Muscle layer of duodenum (tissue), 2 donors: Measurements from ENCODE around the gene ENDOU.

ENCODE experiments used
- H3K27ac ChIP-seq: one replicate; pipeline ENCODE4 v1.7.0; 2013; ENCODE audit warnings: mild to moderate bottlenecking, low read length
- H3K27me3 ChIP-seq: one replicate; pipeline ENCODE4 v1.7.0; 2013; ENCODE audit warnings: low read depth, mild to moderate bottlenecking, control low read depth, low read length
- H3K36me3 ChIP-seq, 2 donors: one replicate each; pipeline ENCODE4 v1.7.0; 2013; ENCODE audit warnings: low read length in 2 of 2, control low read depth in 1 of 2, mild to moderate bottlenecking in 1 of 2; ENCODE audit not compliant: insufficient read depth in 2 of 2, control insufficient read depth in 1 of 2
- H3K4me1 ChIP-seq, 2 donors: one replicate each; pipeline ENCODE4 v1.7.0; 2013; ENCODE audit warnings: low read length in 2 of 2, mild to moderate bottlenecking in 2 of 2, control low read depth in 1 of 2, moderate library complexity in 1 of 2; ENCODE audit not compliant: insufficient read depth in 2 of 2, control insufficient read depth in 1 of 2
- H3K4me3 ChIP-seq, 2 donors: one replicate each; pipeline ENCODE4 v1.7.0; 2013; ENCODE audit warnings: low read length in 2 of 2, low read depth in 1 of 2, mild to moderate bottlenecking in 1 of 2
- H3K9me3 ChIP-seq, 2 donors: one replicate each; pipeline ENCODE4 v1.7.0; 2013; ENCODE audit warnings: low read length in 2 of 2, control low read depth in 1 of 2, mild to moderate bottlenecking in 1 of 2; ENCODE audit not compliant: control insufficient read depth in 1 of 2
- donor health status: healthy.

The ENDOU gene

DNA sequence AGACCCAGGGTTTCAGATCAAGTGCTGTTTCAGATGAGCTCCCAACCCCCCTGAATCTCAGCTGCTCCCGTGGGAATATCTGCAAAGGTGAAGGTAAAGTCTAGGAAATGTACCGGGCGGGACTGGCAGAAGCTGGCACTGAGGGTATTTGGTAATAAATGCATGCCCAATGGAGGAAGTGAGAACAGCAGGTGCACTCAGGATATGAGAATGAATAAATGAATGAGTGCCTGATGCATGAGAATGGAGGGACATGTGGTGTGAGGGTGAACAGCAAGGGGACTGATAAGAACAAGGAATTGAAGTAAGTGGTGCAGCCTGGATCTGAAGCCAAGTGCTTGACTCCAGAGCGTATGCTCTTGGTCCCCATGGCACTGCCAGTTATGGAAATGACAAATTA, 21.8 kb upstream of the ENDOU start:
- H3K27ac ChIP-seq: no peak overlapping the region
- H3K4me1 ChIP-seq: no peaks in the 10 kb centered on the region
- H3K27me3 ChIP-seq: no peaks in the 10 kb centered on the region
- no peaks in the 10 kb centered on the region for H3K36me3 ChIP-seq
- H3K9me3 ChIP-seq: no peaks in the 10 kb centered on the region
- no peak overlapping the region for H3K4me3 ChIP-seq

DNA sequence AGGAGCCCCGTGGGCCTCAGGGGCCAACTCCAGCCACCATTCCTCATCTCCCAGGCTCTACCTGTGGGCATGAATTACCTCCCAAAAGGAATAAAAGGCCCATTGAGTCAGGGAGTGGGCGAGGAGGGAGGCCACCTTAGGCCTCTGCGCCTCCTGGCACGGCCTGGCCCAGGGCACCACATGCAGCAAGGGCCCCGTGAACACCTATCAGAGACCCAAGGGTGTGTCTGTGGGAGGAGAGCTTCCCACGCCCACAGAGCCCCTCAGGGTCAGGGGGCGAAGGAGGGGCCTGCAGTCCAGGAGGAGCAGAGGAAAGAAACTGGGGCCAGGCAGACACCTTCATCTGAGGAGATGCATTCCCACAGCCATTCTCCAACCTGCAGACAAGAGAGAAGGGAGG, 21.2 kb upstream of the ENDOU start:
- H3K4me3 ChIP-seq: no peak overlapping the region
- H3K4me1 ChIP-seq: peaks cover 0 to 5% of the 10 kb centered on the region in 2 donors
- H3K9me3 ChIP-seq: no peaks in the 10 kb centered on the region
- no peaks in the 10 kb centered on the region for H3K27me3 ChIP-seq
- H3K27ac ChIP-seq: no peak overlapping the region
- H3K36me3 ChIP-seq: no peaks in the 10 kb centered on the region

DNA sequence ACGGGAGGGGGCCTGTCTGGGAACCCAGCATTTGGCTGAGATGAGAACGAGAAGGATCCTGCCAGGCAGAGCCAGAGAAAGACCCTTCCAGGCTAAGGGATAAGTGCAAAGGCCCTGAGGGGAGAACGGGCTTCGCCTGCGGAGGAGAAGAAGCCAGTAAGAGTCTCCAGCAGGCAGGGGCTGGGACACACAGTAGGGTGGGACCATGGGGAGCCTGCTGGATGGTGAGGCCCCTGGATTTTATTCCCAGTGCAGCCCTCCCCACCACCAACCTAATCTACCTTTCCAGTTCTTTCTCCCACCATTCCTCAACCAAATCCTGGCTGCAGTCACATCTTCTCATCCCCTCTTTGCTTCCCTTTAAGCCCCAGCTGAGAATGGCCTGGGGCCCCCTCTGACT, 20.8 kb upstream of the ENDOU start:
- Histone ChIP-seq H3K36me3 (no peaks in the 10 kb centered on the region), H3K4me3 (no peak overlapping the region), H3K9me3 (no peaks in the 10 kb centered on the region), H3K27ac (no peak overlapping the region), H3K4me1 (peaks cover 0 to 9% of the 10 kb centered on the region in 2 donors), H3K27me3 (no peaks in the 10 kb centered on the region)

DNA sequence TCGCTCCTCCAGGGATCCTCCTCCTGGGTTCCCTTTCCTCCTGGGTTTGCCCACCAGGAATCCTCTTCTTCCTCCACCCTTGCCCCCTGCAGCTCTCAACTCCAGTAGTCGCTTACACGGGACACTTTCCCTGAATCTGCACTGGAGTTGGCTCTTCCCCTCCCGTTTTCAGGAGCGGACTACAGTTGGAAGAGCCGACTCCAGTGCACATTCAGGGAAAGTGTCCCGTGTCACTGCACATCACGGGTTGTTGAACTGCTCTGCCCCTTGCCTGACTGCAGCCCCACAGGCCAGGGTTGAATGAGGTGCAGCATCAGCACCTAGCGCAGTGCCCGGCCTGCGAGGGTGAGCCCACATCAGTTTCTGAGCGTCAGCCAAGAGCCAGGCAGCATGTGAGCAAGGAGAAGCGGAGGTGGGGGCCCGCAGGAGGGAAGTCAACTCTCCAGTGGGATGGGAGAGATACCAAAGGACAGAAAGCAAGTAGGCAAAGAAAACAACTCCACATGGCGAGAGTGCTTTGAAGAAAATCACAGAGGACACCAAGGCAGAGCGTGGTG, 20.3 kb upstream of the ENDOU start:
- H3K27ac ChIP-seq: no peak overlapping the region

DNA sequence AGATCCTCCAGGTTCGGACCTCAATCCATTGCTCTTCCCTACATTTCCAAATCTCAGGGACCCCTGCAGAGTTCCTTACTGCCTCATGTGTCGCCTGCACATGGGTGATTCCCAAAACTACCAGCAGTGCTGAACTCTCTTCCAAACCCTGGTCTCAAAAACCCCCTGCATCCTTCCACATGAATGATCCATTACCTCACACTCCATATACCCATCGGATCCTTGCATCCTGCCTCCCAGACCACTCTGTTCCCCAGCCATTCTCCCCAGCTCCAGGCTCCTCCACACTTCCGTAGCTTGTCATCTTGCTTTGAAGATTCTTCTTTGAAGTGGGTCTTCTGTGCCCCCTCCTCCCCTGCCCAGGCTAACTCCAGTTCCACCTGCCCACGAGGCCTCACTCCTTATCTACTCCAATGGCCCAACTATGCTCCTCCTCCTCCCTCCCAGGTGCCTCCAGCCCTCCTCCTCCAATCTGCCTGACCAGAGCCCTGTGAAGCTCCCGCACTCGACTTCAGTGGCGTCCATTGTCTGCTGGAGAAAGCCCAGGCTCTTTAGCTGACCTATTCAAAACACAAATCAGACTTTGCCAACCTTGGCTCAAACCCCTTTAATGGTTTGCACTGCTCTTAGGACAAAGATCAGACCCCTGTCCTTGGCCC, 19.6 kb upstream of the ENDOU start:
- H3K36me3 ChIP-seq: no peaks in the 10 kb centered on the region
- no peak overlapping the region for H3K4me3 ChIP-seq
- peaks cover 0 to 17% of the 10 kb centered on the region in 2 donors for H3K4me1 ChIP-seq
- H3K27ac ChIP-seq: no peak overlapping the region
- no peaks in the 10 kb centered on the region for H3K9me3 ChIP-seq
- H3K27me3 ChIP-seq: no peaks in the 10 kb centered on the region

More for the DNA sequence above, 20.3 kb upstream of the ENDOU start:
- Histone ChIP-seq H3K9me3 (no peaks in the 10 kb centered on the region), H3K27me3 (no peaks in the 10 kb centered on the region), H3K36me3 (no peaks in the 10 kb centered on the region), H3K4me3 (no peak overlapping the region), H3K4me1 (peaks cover 0 to 13% of the 10 kb centered on the region in 2 donors)

DNA sequence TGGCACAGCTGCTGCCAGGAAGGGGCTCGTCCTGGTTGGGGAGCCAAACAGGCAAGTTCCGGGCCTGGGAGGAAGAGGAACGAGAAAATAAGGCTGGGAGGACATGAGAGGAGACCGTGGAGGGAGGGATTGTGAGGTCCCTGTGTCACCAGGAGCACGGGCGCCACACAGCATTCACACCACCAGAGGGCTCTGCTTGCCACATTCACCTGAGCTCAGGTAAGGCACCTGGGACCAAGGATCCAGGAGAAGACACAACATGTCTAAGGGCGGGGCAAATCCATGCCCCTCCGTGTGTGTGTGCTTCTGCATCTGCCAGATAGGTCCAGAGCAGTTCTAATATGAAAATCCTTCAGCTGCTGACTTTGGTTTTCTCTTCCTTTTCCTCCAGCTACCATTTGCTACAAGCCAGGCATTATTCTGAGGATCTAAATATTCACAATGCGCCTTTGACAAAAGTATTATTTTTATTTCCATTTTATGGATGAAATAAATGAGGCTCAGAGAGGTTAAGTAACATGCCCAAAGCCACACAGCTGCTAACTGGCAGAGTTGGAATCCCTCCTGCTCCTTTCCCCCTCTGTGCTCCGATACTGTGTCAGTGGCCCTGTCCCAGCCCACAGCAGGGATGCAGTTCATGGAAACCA, 18.8 kb upstream of the ENDOU start:
- no peak overlapping the region for H3K4me3 ChIP-seq
- no peak overlapping the region for H3K27ac ChIP-seq
- H3K9me3 ChIP-seq: no peaks in the 10 kb centered on the region
- no peaks in the 10 kb centered on the region for H3K27me3 ChIP-seq
- peaks cover 0 to 20% of the 10 kb centered on the region in 2 donors for H3K4me1 ChIP-seq
- no peaks in the 10 kb centered on the region for H3K36me3 ChIP-seq

DNA sequence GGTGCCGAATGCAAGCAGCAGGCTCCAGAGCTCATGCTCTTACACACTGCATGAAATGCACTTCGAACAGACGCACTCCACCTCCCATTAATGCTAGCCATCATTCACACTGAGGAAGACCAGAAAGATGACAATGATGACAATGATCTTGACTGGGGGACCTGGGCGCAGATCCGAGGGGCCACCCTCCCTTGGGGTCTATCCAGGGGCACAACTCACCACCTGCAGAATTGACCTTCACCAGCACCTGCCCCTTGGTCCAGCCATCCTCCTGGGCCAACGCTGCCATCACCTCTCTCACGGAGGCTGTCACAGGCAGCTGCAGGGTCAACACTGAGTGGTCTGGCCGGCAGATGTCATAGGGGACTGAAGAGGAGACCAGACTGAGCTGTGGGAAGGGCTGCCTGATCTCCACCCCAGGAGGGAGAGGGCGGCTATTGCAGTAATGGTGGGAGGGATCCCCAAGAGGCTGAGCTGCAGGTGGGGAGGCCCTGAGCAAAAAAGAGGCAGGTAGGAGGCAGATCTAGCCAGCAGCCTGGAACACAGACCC, 18.1 kb upstream of the ENDOU start:
- Histone ChIP-seq H3K4me1 (peaks cover 0 to 20% of the 10 kb centered on the region in 2 donors), H3K36me3 (no peaks in the 10 kb centered on the region), H3K9me3 (no peaks in the 10 kb centered on the region), H3K27ac (no peak overlapping the region), H3K4me3 (no peak overlapping the region), H3K27me3 (no peaks in the 10 kb centered on the region)

DNA sequence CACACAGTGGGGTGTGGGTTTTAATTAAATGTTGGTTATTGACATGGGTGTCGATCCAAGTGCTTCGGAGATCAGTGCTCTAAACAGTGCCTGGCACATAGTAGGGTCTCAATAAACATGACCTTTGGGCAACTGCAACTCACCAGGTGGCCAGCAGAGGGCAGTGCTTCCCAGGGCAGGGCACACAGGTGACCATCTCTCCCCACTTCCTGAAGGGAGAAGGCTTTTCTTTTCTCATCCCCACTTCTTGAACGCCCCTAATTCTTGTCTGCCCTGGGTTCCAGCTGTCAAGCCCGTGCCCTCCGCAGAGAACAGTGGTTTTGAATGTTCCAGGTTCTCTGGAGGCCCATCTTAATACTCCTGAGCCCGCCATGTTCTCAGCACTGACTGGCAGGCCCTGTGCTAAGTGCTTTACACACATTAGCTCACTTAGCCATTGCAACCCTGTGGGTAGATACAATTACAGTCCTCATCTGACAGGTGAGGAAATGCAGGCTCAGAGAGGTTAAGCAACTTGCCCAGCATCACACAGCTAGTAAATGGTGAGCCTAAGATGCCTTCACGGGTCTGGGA, 17.0 kb upstream of the ENDOU start:
- Histone ChIP-seq H3K4me1 (peaks cover 3 to 30% of the 10 kb centered on the region in 2 donors), H3K4me3 (no peak overlapping the region), H3K9me3 (no peaks in the 10 kb centered on the region), H3K27ac (no peak overlapping the region), H3K36me3 (no peaks in the 10 kb centered on the region), H3K27me3 (no peaks in the 10 kb centered on the region)

DNA sequence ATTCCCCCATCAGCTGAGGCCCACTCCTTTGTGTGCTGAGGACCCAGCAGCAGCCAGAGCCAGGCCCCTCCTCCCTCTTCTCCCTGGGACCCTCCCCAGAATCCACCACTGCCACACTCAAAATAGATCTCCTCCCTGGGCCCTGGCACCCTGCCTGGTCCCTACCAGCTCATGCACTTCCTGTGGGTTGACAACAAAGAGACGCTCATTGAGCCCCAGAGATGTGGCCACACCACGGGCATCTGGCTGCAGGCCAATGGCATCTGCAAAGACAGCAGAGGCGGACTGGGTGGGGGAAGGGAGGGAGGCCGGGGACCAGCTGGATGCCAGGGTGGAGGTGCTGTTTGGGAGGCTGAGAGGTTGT, 16.0 kb upstream of the ENDOU start:
- peaks cover 10 to 40% of the 10 kb centered on the region in 2 donors for H3K4me1 ChIP-seq
- H3K27ac ChIP-seq: no peak overlapping the region

DNA sequence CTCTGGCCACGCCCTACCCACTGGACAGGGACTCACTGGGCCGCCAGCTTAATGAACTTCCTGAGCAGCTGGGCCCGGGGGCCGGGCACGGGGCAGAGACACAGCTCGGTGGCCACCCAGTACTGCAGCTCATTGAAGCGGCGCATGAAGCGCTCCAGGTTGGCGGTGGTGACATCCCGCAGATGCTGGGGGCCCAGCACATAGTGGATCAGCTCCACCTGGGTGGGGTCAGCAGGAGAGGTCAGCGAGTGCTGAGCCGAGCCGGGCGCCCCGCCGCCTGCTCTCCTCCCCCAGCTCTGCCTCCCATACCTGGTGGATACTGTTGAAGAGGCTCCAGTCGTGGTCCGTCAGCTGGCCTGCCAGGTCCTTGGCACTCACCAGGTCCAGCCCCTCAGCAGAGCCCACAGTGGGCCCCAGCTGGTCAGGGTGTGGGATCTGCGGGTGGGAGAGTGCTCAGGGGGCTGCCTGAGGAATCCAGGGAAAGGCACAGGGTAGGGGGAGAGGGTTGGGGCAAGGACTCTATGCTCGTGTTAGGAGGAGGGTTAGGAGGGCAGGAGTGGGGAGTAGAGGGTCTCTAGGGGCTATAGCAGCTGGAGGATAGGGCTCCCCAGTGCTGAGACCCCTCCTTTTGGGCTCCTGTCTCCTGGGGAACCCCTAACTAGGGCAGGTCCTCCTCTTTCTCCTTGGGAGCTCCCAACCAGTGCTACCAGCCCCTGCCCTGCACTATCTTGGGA, 15.5 kb upstream of the ENDOU start:
- H3K9me3 ChIP-seq: no peaks in the 10 kb centered on the region
- H3K36me3 ChIP-seq: no peaks in the 10 kb centered on the region
- H3K4me3 ChIP-seq: no peak overlapping the region
- H3K27me3 ChIP-seq: no peaks in the 10 kb centered on the region
- H3K4me1 ChIP-seq: peaks cover 16 to 45% of the 10 kb centered on the region in 2 donors
- H3K27ac ChIP-seq: no peak overlapping the region

More for the DNA sequence above, 16.0 kb upstream of the ENDOU start:
- H3K9me3 ChIP-seq: no peaks in the 10 kb centered on the region
- no peaks in the 10 kb centered on the region for H3K27me3 ChIP-seq
- H3K36me3 ChIP-seq: no peaks in the 10 kb centered on the region
- no peak overlapping the region for H3K4me3 ChIP-seq

DNA sequence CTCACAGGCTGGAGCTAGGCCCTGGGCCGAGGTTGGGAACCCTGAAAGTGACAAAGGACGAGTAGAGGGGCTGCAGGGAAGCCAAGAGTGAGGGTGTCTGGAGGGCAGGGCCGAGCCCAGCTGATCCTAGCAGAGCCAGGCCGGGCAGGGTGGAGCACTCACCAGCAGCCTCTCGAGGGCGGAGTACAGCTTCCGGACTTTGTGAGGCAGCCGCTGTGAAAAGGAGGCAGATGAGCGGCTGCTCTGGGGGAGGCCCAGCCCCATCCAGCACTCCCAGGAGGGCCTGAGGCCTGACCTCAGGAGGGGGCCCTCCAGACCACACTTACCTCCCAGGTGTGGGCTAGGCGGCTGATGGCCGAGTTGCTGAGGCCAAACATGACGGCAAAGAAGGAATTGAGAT, 14.7 kb upstream of the ENDOU start:
- Histone ChIP-seq H3K36me3 (no peaks in the 10 kb centered on the region), H3K27ac (no peak overlapping the region), H3K4me1 (peaks cover 16 to 53% of the 10 kb centered on the region in 2 donors), H3K27me3 (no peaks in the 10 kb centered on the region), H3K4me3 (no peak overlapping the region), H3K9me3 (no peaks in the 10 kb centered on the region)
